ENCODE data around the gene CEP41.

The CEP41 gene

DNA sequence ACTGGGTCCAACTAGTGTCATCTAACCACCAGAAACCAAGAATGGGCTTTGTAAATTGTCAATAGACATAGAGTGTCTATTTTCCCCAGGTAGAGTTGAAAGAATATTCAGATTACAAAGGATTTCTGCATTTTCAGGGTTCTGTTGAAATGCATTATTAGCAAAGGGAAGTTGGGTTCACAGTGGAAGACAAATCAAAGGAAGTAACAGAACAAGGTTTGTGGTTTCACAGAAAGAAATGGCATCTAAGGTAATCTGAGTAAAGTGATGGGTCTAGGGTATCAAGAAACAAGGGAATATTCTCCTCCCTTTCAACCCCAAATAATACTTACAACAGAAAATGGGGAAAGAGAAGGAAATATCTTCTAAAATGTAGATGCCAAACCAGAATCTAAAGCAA lies 25.8 kb downstream of the CEP41 start:
- no peak for DNase-seq

DNA sequence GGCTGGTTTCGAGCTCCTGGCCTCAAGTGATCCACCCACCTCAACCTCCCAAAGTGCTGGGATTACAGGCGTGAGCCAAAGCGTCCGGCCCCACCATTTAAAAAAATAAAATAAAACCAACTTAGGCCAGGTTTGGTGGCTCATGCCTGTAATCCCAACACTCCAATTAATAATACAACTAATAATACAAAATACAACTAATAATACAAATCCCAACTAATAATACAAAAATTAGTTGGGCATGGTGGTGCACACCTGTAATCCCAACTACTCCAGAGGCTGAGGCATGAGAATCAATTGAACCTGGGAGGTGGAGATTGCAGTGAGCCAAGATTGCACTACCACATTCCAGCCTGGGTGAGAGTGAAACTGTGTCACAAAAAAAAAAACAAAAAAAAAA lies 27.6 kb downstream of the CEP41 start:
- no peak for DNase-seq

DNA sequence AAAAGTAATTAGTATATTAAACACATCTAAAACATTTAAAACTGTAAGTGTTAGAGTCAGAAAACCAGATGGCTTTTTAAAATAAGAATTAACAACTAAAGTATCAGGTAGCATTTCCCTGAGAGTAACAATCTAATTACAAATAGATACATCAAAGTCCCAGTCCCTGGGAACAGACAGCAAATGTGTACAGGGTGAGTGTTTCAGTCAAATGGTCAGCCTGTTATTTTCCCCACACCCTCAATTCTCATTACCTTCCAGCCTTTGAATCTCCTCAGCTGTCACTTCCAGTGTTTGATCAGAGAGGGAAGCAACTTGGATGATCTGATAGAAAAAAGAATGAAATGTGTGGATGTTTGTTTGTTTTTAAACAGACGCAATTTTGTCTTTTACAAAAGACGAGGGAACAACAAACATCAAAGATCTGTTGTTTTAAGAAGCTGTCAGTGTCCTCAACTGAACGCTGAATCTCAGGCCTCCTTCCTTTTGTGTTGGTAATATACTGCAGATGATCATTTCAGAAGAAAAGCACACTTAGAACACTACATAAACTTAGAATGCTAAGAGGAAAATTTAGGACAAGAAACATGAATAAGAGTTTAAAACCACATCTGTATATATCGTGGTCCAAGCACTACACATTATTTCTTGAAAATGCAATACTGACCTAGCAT lies 29.8 kb downstream of the CEP41 start:
- DNase-seq, result no peak

DNA sequence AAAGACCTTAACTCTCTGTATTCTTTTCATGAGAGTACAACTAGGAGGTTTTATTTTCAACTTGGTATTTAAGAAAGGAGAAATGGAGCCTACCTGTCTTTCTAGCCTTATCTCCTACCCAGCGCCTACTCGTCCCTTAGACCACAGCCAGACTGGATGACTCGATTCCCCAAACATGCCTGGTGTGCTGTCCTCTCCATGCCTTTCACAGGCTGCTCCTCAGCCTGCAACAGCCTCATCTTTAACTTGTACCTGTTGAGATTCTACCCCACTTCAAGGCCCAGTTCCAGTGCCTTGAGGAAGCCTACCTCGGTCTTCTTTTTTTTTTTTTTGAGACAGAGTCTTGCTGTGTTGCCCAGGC lies 31.1 kb downstream of the CEP41 start:
- no peak for DNase-seq

DNA sequence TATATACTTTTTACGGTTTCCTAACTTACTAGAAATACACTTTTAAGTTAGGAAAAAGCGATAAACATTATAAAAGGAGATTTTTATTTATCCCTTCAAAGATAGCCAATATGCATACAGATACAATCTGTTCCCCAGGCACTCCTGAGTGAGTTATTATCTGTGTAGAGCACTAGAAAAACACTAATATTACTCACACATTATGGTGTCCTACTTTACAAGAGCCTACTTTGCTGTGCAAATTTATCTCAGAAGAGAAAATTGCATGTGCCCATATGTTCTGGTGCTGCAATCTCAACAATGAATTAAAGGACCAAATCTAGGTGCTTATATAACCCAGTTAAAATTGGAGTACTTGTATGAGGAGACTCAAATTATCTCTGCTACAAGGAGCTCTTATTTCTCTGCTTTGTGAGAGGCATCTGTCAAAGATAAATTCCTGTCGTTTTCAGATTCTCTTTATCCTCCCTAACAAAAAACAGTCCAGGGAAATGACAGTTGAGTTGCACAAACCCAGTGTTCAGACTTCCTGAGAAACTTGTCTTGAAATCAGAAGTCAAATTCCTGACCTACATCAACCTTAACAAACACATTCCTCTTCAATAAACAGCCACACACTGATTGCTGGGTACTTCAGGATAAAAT lies 31.6 kb downstream of the CEP41 start:
- DNase-seq, result no peak

DNA sequence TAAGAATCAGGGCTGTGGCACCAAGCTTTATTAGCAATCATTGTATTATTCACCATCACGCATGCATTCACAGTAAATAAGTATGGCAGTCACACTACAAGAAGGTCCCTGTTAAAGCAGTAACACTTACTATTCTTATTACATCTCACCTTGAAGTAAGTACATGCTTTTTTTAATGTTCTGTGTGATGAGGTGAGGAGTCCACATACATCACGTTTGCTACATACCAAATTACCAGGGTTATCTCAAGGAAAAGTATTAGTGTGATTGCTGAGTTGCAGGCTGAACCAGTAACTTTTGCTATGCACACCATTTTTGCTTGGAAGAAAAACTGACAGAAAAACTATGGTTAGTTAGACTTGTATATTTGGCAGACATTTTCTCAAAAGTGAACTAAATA lies 35.8 kb downstream of the CEP41 start:
- DNase-seq, result no peak

DNA sequence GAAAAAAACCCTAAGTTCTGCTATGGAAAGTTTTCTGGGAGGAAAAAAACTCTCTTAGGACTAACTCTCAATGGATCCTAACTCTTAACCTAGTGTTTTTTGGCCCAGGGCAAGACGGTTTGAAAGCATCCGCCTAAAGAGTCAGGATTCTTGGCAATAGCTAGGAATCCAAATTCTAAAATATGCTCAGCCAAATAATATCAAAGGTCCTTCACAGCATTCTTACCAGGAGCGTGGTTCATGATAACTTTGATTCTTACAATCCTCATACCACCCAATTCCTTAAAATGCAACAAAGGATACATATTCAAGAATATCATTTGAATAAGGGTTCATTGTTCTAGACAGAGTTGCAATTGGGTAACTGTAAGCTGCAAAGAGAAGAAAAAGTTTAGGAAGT lies 39.2 kb downstream of the CEP41 start:
- no peak for DNase-seq

DNA sequence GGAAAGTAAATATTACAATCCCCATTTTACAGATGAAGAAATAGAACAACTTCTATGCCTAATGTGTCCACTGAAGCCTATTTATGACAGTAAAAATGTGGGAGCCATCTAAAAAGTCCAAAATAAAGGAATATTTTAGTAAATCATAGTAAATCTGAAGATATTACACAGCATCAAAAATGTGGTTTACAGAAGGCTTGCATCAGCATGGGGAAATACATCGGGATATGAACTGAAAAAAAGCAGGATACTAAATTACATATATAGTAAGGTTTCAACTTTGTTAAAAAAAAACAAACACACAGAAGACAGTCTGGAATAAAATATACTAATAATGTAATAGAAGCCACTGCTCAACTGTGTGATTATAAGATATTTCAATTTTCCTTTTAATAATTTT lies 39.7 kb downstream of the CEP41 start:
- no peak for DNase-seq

DNA sequence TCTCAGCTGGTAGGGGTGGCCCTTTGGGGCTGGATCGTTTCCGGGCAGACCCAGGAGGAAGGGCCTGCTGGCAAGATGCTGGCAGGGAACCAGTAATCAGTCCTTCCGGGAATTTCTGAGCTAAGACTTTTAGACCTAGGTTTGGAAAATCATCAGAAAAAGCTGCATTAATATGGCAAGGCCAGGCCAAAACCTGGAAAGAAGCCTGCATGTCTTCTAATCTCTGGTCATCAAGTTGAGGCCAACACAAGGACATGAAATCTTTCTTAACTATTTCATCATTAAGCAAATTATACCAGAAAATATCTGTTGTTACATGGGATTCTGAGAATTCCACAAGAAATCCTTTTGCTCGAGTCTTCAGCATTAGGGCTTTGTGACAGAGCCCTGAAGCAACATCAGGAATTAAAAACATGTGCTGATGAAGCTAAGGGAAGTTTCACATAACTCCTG lies 40.7 kb downstream of the CEP41 start:
- no peak for DNase-seq

DNA sequence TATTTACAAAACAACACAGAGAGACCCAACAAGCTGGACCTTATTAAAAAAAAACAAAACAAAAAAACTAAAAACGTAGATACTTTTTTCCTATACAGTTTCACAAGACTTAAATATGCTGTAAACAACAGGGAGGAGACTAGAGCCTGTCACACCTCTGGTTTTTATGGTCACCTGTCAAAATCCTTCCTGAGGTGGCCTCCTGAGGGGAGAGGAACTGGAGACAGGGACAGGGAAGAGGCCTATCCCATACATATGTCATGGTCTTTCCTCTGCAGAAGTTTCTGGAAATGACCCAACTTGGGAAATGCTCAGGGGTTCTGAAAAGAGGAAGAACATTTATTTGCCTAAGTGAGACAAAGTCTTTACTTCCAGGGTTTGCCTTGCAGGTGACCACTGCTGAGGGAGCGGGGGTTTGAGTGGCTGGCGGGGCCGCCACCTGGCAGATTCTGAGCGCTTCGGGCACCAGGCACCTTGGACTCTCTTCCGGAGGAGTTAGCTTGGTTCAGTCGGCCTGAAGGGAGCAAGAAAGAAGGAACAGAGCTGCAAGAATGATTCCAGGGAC lies 42.2 kb downstream of the CEP41 start:
- no peak for DNase-seq

DNA sequence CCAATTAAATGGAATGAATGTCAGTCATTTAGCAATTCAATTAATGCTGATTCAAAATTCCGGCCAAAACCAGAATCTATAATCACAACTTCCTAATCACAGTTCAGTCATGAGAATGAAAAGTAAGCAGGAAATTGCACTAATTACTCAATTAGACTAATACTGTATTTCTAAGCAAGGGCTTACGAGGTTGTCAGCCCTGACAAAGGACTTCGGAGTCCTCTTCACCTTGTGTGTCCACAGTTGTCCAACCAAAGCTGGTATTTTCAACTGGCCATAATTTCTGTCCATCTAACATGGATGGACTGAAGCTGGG lies 43.1 kb downstream of the CEP41 start:
- no peak for DNase-seq

DNA sequence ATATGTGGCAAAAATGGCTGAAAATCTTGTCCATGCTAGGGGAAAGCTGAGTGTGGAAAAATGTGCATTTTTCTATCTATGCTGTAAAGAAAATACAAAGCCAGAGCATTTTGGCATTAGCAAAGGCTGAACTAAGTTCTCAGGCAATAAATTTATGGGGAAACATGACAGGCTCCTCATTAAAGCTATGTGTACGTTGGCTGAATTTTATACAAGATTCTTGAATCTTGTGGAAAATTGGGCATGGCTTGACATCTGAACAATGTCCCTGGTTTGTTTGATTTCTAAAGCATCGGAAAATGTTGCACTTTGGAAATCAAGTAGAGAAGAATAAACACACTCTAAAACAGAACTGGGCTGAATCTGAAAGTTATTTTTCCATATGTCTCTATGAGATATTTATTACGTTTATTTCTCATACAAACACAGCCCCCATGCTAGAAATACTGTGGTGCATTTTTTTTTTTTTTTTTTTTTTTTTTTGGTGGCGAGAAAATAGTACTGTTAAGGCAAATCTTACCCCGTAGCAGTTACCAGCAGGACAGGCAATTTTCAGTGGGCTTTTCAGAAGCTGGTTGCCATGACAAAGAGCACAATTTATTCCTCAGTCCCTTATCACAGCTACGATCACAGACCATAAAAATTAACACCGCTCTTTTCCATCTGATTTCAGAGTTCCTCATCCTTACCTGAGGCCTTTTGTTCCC lies 43.6 kb downstream of the CEP41 start:
- DNase-seq, result no peak

DNA sequence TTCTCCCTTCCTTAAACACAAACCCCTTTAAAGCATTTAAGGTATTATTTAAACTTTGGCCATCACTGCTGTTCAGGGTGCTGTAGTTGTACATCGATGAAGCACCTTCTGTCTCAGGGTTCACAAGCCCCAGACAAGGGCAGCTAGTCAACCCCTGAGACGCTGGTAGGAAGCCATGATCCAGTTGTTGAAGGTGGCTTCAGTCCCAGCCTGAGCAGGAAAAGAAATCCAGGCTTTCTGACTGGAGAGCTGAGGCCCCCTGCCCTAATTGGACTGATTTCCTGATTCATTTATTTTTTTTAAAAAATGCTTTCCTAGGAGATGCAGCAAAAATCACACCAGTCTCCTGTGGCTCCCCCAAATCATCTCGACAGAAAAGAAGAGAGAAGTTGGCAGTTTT lies 44.7 kb downstream of the CEP41 start:
- no peak for DNase-seq

DNA sequence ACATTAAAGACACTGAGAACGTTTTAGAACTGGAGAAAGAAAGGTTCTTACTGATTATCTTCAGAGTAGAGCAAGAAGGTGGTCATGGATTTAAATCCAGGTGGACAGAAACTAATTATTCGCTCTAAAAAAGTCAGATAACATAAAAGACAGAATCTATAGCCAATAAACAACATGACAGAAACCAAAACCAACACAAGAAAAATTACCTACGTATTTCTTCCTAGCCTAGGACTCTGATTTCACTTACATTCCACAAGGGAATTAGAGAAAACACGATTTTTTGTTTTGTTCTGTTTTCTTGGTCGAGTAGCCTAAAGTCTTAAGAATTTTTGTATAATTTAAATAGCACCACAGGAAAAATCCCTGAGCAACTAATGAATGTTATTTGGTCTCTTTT lies 45.4 kb downstream of the CEP41 start:
- no peak for DNase-seq

DNA sequence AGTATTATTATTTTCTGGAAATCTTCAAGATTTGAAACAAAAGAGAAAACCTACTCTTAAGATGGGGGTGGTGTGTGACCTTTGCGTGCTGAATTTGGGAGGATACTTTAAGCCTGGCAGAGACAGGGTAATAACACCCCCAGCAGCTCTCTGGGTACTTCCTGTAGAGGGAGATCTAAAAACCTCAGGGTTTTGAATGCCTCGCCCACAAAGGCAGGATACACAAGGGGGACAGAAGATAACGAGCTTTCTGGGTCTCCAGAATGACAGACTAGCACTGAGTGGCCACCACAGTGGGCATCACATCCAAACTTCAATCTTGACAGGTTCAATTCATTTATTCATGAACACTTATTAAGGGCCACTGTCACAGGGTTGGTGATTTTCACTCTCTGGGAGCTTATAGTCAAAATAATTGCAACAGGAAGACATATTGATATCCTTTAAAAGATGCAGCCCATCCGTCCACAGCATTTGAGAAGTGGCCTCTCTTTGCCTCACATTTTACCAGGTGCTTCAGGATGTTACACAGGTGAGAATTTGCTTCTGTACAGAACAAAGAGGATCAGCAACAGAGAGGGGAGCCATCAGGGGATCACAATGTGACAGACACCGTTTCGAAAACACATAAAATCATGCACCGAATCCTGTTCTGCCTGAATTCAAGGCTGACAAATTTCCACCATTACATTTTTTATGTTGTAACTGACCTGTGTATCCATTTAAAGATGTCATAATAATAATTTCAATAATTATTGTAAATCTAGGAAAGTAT lies 46.2 kb downstream of the CEP41 start:
- no peak for DNase-seq

DNA sequence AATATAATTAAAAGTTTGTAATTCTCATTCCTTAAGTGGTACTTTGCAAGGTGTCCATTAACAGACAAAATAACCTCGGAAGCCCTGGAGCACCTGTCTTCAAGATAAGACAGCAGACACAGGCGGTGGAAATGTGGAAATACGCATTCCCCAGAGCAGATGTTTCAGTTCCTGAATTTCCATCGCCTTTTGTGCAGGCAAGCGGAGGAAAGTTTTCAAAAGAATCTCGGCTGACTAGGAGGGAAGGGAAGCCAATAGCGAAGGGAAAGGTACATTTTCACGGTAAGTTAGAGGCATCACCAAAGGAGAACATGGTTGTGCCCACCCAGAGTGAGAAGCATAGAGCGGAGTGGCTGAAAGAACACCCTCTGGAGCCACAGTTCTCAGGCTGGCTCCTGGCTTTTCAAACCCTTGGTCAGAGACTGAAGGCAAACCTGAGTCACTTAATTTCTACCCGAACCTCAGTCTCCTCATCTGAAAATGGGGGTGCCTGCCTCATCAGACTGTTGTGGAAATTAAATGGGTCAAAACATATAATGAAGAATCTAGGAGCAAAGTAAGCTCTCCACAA lies 46.9 kb downstream of the CEP41 start:
- DNase-seq, result no peak

DNA sequence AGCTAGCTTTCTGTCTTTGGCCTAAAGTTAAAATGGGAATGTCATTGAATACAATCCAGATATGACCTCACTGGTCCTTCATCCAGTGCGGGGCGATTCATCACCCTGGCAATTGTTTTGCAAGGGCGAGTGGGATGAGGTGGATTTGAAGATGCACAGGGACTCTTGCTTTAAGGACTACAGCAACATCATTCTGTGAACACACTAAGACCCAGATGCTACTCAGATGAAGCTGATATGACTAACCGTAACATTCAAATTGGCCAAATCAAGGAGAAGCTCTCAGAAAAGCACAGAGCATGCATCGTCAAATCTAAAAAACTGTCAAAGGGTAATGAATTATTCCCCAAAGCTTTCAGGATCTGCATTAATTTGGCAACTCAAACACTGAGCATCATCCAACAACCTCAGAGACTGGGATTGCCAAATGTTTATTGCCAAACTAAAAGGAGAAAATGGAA lies 47.7 kb downstream of the CEP41 start:
- no peak for DNase-seq

DNA sequence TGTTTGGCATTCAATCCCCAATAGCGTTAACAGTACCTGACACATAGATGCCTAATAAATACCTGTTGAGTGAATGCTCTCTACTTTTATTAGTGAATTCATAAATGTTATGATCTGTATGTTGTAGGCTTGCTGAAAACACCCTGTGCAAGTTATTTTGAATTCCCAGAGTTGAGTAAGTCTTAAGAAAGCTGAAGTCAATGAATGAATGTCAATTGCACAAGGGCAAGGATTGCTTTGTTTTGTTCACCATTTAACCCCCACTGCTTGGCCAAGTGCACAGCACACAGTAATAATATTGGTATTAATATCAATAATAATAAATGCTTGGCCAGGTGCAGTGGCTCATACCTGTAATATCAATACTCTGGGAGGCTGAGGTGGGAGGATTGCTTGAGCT lies 50.3 kb downstream of the CEP41 start:
- DNase-seq, result no peak

DNA sequence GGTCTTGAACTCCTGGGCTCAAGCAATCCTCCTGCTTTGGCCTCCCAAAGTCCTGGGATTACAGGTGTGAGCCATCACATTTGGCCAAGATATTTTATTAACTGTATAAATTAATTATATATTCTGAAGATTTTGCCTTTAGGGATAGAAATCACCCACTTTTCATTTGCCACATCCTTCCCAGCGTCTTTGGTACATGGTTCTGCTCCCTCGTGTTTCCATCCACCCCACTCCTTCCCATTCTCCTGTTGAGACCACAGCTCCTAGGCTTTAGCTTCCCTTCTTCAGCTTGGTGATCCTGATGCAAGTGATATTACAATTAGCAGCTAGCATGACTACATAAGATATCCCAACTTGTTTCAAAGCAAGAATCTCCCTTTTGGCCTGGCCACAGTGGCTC lies 52.1 kb downstream of the CEP41 start:
- DNase-seq, result no peak

DNA sequence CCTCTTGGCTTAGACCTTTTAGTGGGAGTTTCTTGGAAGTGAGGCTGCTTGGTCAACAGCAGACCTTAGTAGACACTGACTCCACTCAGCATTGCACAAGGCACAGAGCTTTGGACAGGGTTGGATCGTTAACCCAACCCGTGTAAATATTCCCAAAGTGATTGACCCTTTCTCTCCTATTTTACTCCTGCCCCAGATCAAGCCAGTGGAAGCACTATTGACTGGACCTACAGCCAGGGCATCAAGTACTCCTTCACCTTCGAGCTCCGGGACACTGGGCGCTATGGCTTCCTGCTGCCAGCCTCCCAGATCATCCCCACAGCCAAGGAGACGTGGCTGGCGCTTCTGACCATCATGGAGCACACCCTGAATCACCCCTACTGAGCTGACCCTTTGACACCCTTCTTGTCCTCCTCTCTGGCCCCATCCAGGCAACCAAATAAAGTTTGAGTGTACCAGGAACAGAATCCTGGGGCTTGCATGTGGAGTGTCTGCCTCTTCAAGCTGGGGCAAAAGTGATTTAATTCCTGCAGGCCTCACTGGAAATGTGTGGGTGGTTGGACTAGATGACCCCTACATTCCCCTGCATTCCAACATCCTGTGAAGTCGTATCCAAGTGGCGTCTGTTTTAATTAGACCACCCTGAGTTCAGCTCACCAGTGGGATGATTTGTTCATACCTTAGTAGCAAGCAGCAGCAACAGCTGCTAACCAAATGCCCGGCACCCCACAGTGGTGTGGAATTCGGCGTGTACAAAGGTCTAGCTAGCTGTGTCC lies 53.0 kb downstream of the CEP41 start:
- no peak for DNase-seq

DNA sequence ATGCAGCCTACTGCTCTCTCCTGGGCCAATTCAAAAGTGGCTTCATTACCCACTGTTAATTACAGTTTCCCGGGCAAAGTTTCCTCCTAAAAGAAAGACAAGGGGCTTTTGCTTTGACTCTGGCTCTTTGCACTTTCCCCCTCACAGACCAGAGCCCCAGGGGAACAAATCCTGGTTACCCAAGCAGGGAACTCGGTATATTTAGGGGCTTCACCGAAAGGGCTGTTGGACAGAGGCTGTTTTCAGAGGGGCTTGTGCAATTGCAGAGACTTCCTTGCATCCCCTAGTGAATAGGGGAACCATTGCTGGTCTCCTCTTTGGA lies 53.5 kb downstream of the CEP41 start:
- no peak for DNase-seq

DNA sequence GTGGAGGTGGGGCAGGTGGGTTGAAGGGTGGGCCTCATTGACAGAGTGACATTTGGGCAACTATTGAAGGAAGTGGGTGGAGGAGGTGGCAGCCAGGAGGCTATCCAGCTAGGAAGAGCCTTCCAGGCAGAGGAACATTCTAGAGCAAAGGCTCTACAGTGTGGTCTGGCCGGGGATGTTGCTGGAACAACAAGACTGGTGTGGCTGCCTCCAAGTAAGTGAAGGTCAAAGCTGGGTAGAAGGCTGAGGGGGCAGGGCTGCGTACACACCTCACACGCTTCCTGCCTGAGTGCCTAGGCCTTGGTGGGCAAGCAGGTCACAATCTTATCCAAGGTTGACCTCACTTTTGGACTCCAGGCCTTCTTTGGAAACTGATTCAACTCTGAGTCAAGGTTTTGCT lies 53.9 kb downstream of the CEP41 start:
- no peak for DNase-seq

All from activated naive CD4-positive, alpha-beta T cell treated with anti-CD3 and anti-CD28 coated beads, Interleukin-2, amount 50 U/mL, for 16 hours (primary cell).